Right atrium auricular region (tissue), 2 donors: ENCODE results near the gene NFIX. TPM values are rescaled to one million over a fixed set of nuclear protein-coding genes. Genes with fewer than 3 reads are reported as not detected.

Source experiments
- DNase-seq: peaks from one replicate; pipeline ENCODE4 v3.0.0-alpha.2; 2019; ENCODE audit warnings: low spot score
- H3K27ac ChIP-seq, 2 donors: fragments of 200-600 bp; sonication (generic); 1 replicate in 1 of 2; 2 replicates in 1 of 2; pipeline ENCODE4 v1.5.1; 2016 to 2019
- H3K27me3 ChIP-seq, 2 donors: fragments of 200-600 bp; sonication (generic); one replicate each; pipeline versions ENCODE4 v1.5.1 to v1.6.0; 2017 to 2019
- H3K36me3 ChIP-seq: fragments of 200-600 bp; sonication (generic); one replicate; pipeline ENCODE4 v1.5.1; 2016
- H3K4me1 ChIP-seq, 2 donors: fragments of 200-600 bp; sonication (generic); one replicate each; pipeline versions ENCODE4 v1.5.1 to v1.6.0; 2017 to 2019
- H3K4me3 ChIP-seq, 2 donors: fragments of 200-600 bp; sonication (generic); 1 replicate in 1 of 2; 2 replicates in 1 of 2; pipeline ENCODE4 v1.5.1; 2017 to 2019; ENCODE audit warnings: mild to moderate bottlenecking in 1 of 2, moderate library complexity in 1 of 2
- H3K9me3 ChIP-seq, 2 donors: fragments of 200-600 bp; sonication (generic); one replicate each; pipeline ENCODE4 v1.5.1; 2019
- total RNA-seq, 2 donors: library from RNA; depleted of rRNA; stranded (reverse); fragments of >200 nt; gene quantifications; one replicate each; pipeline ENCODE4 v1.1.0, GENCODE V29; 2016
- TF ChIP-seq, protein P1 (sequence below), 2 donors: fragments of 200-600 bp; sonication (generic); IDR thresholded peaks; one replicate each; pipeline ENCODE4 v1.5.1; 2019; ENCODE audit warnings: antibody characterized with exemption in 2 of 2

The NFIX gene
- total RNA-seq, 2 donors from 2014 or later = 56.5 to 69.8 TPM

DNA sequence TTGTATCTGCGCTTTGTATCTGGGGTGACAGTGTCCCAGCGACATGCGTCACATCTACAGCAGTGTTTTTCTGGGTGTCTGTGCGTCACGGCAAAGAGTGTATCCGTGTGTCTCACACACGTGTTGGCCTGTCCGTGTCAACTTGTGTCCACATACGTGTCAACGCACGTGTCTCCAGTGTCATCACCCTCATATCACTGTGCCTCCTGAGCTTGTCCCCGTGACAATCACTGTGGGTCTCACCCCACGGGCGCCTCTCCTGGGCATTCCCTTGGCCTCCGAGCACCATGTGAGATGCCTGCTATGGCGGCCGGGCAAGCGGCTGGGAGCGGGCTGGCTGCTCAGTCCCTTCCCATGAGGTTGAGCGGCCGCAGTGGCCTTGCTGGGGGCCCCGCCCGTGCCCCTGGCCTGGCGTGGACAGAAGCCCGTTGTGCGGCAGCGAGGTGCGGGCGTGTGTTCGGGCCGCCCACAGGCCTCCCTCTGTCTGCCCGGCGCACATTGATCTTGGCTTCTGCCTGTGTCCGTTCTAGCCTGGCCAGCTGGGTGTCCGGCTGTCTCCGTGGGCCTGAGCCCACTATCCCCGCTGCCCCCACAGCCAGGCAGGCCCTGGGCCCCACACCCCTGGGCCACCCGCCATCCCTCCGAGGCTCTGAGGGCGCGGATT, 6.4 kb downstream of the NFIX start:
- Histone ChIP-seq H3K36me3 (peaks cover 9% of the 10 kb centered on the region), H3K9me3 (no peaks in the 10 kb centered on the region), H3K4me3 (peak overlapping the region; percentile 20 to 40), H3K4me1 (peaks cover 0 to 70% of the 10 kb centered on the region in 2 donors), H3K27me3 (no peaks in the 10 kb centered on the region), H3K27ac (peak overlapping the region; percentile 89 to 97)
- TF ChIP-seq, protein P1, sequence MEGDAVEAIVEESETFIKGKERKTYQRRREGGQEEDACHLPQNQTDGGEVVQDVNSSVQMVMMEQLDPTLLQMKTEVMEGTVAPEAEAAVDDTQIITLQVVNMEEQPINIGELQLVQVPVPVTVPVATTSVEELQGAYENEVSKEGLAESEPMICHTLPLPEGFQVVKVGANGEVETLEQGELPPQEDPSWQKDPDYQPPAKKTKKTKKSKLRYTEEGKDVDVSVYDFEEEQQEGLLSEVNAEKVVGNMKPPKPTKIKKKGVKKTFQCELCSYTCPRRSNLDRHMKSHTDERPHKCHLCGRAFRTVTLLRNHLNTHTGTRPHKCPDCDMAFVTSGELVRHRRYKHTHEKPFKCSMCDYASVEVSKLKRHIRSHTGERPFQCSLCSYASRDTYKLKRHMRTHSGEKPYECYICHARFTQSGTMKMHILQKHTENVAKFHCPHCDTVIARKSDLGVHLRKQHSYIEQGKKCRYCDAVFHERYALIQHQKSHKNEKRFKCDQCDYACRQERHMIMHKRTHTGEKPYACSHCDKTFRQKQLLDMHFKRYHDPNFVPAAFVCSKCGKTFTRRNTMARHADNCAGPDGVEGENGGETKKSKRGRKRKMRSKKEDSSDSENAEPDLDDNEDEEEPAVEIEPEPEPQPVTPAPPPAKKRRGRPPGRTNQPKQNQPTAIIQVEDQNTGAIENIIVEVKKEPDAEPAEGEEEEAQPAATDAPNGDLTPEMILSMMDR (IDR thresholded peaks at IDR 0.05) = no peak
- peak; percentile 79 for DNase-seq

DNA sequence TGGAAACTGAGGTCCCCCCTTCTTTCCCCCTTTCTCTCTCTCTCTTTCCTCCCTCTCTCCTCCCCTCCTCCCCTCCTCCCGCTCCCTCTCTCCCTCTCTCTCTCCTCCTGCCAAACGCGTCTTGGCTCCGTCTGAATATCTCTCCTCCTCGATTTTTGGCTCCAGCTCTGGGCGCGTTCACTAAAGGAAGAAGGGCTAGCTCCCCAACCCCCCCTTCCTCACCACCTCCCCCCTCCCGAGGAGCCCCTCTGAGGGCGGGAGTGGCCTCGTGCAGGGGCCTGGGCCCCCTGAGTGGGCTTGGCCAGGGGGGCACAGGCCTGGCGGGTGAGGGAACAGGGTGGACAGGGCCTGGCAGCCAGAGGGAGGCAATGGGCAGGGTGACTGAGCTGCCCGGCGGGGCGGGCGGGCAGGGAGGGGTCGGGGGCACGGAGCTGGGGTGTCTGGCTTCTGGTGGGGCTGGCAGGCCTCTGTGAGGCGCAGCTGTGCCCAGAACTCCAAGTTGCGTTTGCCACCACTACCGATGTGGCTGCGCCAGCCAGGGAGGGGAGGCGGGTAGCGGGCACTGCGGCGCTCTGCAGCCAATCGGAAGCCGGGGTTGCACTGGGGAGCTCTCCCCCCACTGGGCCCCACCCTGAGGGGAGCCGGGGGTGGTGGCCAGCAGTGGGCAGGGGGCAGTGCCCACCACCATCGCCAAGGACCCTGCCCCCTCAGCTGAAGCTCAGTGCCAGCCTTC, 7.1 kb downstream of the NFIX start:
- Histone ChIP-seq H3K36me3 (peaks cover 9% of the 10 kb centered on the region), H3K9me3 (no peaks in the 10 kb centered on the region), H3K4me3 (peak overlapping the region; percentile 20 to 40), H3K27ac (peak overlapping the region; percentile 89 to 97), H3K27me3 (no peaks in the 10 kb centered on the region), H3K4me1 (peaks cover 0 to 70% of the 10 kb centered on the region in 2 donors)
- TF ChIP-seq, protein P1 (IDR thresholded peaks at IDR 0.05) = peak in 1 of 2 donors; percentile 66
- peak; percentile 76 for DNase-seq

DNA sequence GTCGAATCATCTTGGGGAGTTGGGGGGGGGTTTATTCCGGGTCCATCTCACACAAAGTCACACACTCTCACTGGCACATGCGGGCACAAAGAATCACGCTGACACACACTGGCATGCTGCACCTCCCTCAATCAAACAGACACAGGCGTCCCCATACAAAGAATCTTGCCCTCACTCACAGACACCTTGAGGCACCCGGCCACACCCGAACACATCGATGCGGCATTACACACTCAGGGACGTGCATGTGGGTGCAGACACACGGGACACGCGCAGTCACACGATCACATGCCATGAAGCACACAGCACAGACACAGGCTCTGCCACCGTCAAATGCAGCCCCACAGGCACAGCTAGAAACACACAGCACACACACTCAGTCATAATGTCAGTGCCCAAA, 7.8 kb downstream of the NFIX start:
- Histone ChIP-seq H3K4me3 (peak overlapping the region in 1 of 2 donors; percentile 40), H3K36me3 (peaks cover 9% of the 10 kb centered on the region), H3K9me3 (no peaks in the 10 kb centered on the region), H3K27me3 (no peaks in the 10 kb centered on the region), H3K4me1 (peaks cover 0 to 72% of the 10 kb centered on the region in 2 donors), H3K27ac (peak overlapping the region; percentile 89 to 97)
- no peak for DNase-seq
- TF ChIP-seq, protein P1 (IDR thresholded peaks at IDR 0.05) = no peak

DNA sequence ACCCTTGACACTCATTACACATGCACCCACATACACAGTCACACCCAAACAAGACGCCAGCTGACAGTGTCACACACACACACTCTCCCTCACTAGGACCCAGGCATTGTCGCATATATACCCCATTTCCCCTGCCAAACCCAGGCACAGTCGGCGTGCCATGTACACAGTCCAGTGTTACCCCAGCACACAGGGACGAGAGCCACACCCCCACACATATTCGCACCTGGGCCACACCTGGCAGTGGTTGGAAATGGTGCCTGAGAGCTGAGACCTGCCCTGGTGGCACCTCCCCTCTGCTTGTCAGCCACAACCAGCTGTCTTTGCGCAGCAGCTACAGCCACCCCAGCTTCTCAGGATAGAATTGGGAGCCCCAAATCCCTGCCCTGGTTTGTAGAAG, 9.0 kb downstream of the NFIX start:
- H3K9me3 ChIP-seq = no peaks in the 10 kb centered on the region
- peaks cover 0 to 84% of the 10 kb centered on the region in 2 donors for H3K4me1 ChIP-seq
- no peak overlapping the region for H3K4me3 ChIP-seq
- TF ChIP-seq, protein P1 (IDR thresholded peaks at IDR 0.05) = no peak
- no peak for DNase-seq
- H3K27ac ChIP-seq = no peak overlapping the region
- H3K27me3 ChIP-seq = no peaks in the 10 kb centered on the region
- H3K36me3 ChIP-seq = peaks cover 3% of the 10 kb centered on the region

DNA sequence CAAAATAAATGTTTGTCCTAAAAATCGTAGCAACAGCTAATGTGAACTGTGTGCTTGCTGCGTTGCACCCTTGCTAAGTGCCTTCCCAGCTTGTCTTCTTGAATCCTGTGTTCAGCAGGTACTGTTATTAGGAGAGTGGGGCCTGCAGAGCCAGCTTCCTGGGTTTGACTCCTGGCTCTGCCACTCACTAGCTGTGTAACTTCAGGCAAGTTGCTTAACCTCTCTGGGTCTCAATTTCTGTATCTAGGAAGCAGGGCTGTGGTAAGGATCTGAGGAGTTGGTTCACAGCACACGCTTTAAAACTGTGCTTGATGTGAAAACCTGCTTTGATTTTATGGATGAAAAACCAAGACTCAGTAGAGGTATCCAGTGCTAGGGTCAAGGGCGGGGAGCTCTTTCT, 10.0 kb downstream of the NFIX start:
- Histone ChIP-seq H3K4me1 (peaks cover 0 to 85% of the 10 kb centered on the region in 2 donors), H3K9me3 (no peaks in the 10 kb centered on the region), H3K4me3 (no peak overlapping the region), H3K27me3 (no peaks in the 10 kb centered on the region), H3K36me3 (no peaks in the 10 kb centered on the region), H3K27ac (no peak overlapping the region)
- no peak for DNase-seq
- TF ChIP-seq, protein P1 (IDR thresholded peaks at IDR 0.05) = no peak
